Kidney (tissue), 14 donors: ENCODE results near the gene EVI5L. TPM values are rescaled to one million over a fixed set of nuclear protein-coding genes. Genes with fewer than 3 reads are reported as not detected.

Experiments used
- DNase-seq, 5 donors: peaks; one replicate each; pipeline ENCODE4 v3.0.0-alpha.2; 2013 to 2020
- FAIRE-seq: peaks from 2 replicates; lab custom pipeline; 2012; peaks lifted over from hg19 to GRCh38; lab: Jason Lieb, UNC
- H3K27ac ChIP-seq, 2 donors: one replicate each; pipeline ENCODE4 v1.7.0; 2013; ENCODE audit warnings: low read depth in 2 of 2, low read length in 2 of 2, inconsistent platforms in 1 of 2
- H3K27me3 ChIP-seq: one replicate; pipeline ENCODE4 v1.7.1; 2013; ENCODE audit warnings: low read length, inconsistent platforms; ENCODE audit not compliant: control insufficient read depth, insufficient read depth
- H3K36me3 ChIP-seq, 3 donors: one replicate each; pipeline versions ENCODE4 v1.7.0 to v1.7.1; 2013; ENCODE audit warnings: low read length in 3 of 3, control low read depth in 1 of 3, inconsistent platforms in 1 of 3; ENCODE audit not compliant: insufficient read depth in 3 of 3, control insufficient read depth in 2 of 3
- H3K4me1 ChIP-seq, 3 donors: one replicate each; pipeline versions ENCODE4 v1.7.0 to v1.7.1; 2013; ENCODE audit warnings: low read length in 3 of 3, inconsistent platforms in 1 of 3, low read depth in 1 of 3; ENCODE audit not compliant: control insufficient read depth in 2 of 3, insufficient read depth in 2 of 3
- H3K4me3 ChIP-seq, 3 donors: one replicate each; pipeline versions ENCODE4 v1.7.0 to v1.8.1; 2013; ENCODE audit warnings: low read length in 3 of 3, control low read depth in 1 of 3, inconsistent platforms in 1 of 3
- H3K9ac ChIP-seq, 3 donors: one replicate each; pipeline versions ENCODE4 v1.7.0 to v1.7.1; 2013; ENCODE audit warnings: low read length in 3 of 3, control low read depth in 1 of 3, inconsistent platforms in 1 of 3
- H3K9me3 ChIP-seq, 3 donors: one replicate each; pipeline versions ENCODE4 v1.7.0 to v1.7.1; 2013; ENCODE audit warnings: low read length in 3 of 3, control low read depth in 1 of 3, inconsistent platforms in 1 of 3; ENCODE audit not compliant: control insufficient read depth in 2 of 3, insufficient read depth in 1 of 3
- CTCF ChIP-seq: IDR thresholded peaks from 3 replicates; pipeline ENCODE4 v1.5.1; 2012; ENCODE audit warnings: mild to moderate bottlenecking, moderate library complexity, borderline replicate concordance; ENCODE audit not compliant: insufficient read depth; ENCODE audit errors: extremely low read depth
- intact Hi-C: fragments of 100-400 bp; cut with DNase I; formaldehyde crosslinking; loops from one replicate; pipeline ENCODE4 v1.11.1; 2022
- polyA plus RNA-seq: library from polyadenylated mRNA; stranded (reverse); fragments of 350-450 nt; fragmentation: Illumina TruSeq; extraction: RNeasy Lipid Tissue Mini Kit (QIAGEN cat#74804); gene quantifications from one replicate; pipeline ENCODE4 v1.2.3, GENCODE V29; 2014; ENCODE audit warnings: low read depth, low replicate concordance; ENCODE audit not compliant: insufficient read depth
- total RNA-seq: library from RNA; stranded (reverse); fragmentation: NEBNext Ultra II Directional; extraction: Animal tissue kit (Norgen Biotek cat#: 25700); gene quantifications from one replicate; pipeline ENCODE4 v1.2.1, GENCODE V29; 2021
- donor health status: control.
- donor health status: control.
- donor health status: control.
- donor health status: control.
- donor health status: control.
- donor health status: DM: yes; HTN: yes; CAD: no.
- donor health status: Normal renal cell carcinoma (clear cell type).

Gene EVI5L
- total and polyA plus RNA-seq, 2 donors from 2014 or later = 14.5 to 15.9 TPM

GRCh38 chr19:7879836-7880235 lies 49.8 kb downstream of the EVI5L start:
- Histone ChIP-seq H3K36me3 (no peaks in the 10 kb centered on the region), H3K9ac (no peak overlapping the region), H3K4me3 (no peak overlapping the region), H3K27me3 (no peaks in the 10 kb centered on the region), H3K27ac (no peak overlapping the region), H3K4me1 (no peaks in the 10 kb centered on the region), H3K9me3 (no peaks in the 10 kb centered on the region)
- DNase-seq = peak in 1 of 5 donors; percentile 53
- intact Hi-C loops = no loop called here
- no peak for FAIRE-seq
- TF ChIP-seq CTCF = no peak

- TF ChIP-seq CTCF = no peak
- intact Hi-C loops = no loop called here
These were observed 51.9 kb downstream of the EVI5L start for GRCh38 chr19:7881910-7882309.

GRCh38 chr19:7883105-7883504 lies 53.1 kb downstream of the EVI5L start:
- no peaks in the 10 kb centered on the region for H3K4me1 ChIP-seq
- no peak overlapping the region for H3K4me3 ChIP-seq
- intact Hi-C loops = no loop called here
- H3K27me3 ChIP-seq = no peaks in the 10 kb centered on the region
- TF ChIP-seq CTCF = no peak
- FAIRE-seq (no peak), DNase-seq (no peak)
- H3K9ac ChIP-seq = no peak overlapping the region
- H3K9me3 ChIP-seq = no peaks in the 10 kb centered on the region
- no peaks in the 10 kb centered on the region for H3K36me3 ChIP-seq
- H3K27ac ChIP-seq = no peak overlapping the region

More at GRCh38 chr19:7881910-7882309, 51.9 kb downstream of the EVI5L start:
- H3K27me3 ChIP-seq = no peaks in the 10 kb centered on the region
- no peaks in the 10 kb centered on the region for H3K9me3 ChIP-seq
- H3K4me1 ChIP-seq = no peaks in the 10 kb centered on the region
- H3K36me3 ChIP-seq = no peaks in the 10 kb centered on the region
- H3K27ac ChIP-seq = no peak overlapping the region
- H3K4me3 ChIP-seq = no peak overlapping the region
- no peak for DNase-seq
- FAIRE-seq = no peak
- no peak overlapping the region for H3K9ac ChIP-seq

- no peaks in the 10 kb centered on the region for H3K9me3 ChIP-seq
- DNase-seq (no peak), FAIRE-seq (no peak)
- no peaks in the 10 kb centered on the region for H3K4me1 ChIP-seq
- intact Hi-C loops = no loop called here
- H3K4me3 ChIP-seq = no peak overlapping the region
- no peak overlapping the region for H3K27ac ChIP-seq
- TF ChIP-seq CTCF = no peak
- H3K27me3 ChIP-seq = no peaks in the 10 kb centered on the region
- H3K36me3 ChIP-seq = no peaks in the 10 kb centered on the region
- H3K9ac ChIP-seq = no peak overlapping the region
These were observed 54.0 kb downstream of the EVI5L start for GRCh38 chr19:7883796-7884570.
